PC-9 (cell line): Measurements from ENCODE around the gene PIBF1. TPM values are rescaled to one million over a fixed set of nuclear protein-coding genes. Genes with fewer than 3 reads are reported as not detected.
"Not testable (repeated sequence)": the region's sequence is repeated elsewhere in the genome, so short reads cannot be mapped to it uniquely, and the experiment has no call there.

Source experiments
- BruUV-seq: library from RNA; stranded (reverse); fragments of 400-500 nt; replicated peaks from 2 replicates; lab custom pipeline; 2021; lab: Mats Ljungman, UMichigan
- CTCF ChIA-PET: fragments of 300-600 bp; sonication (Branson Sonifier 250); formaldehyde crosslinking; loops from one replicate; lab custom pipeline; 2022; ENCODE audit warnings: antibody characterized with exemption; lab: Charles Lee
- POLR2A ChIA-PET: fragments of 300-600 bp; sonication (Branson Sonifier 250); formaldehyde crosslinking; loops from one replicate; lab custom pipeline; 2022; ENCODE audit warnings: antibody characterized with exemption; ENCODE audit not compliant: unreplicated experiment; lab: Charles Lee
- DNase-seq, 2 experiments: peaks; one replicate each; pipeline versions ENCODE4 v3.0.0 to v3.0.0-alpha.2; 2015 to 2022; ENCODE audit warnings: mixed read lengths in 1 of 2
- H2AFZ ChIP-seq: fragments of 200-600 bp; sonication (generic); 2 replicates; pipeline ENCODE4 v1.8.1; 2017; ENCODE audit warnings: antibody characterized with exemption
- H3F3A ChIP-seq: fragments of 200-600 bp; sonication (generic); 2 replicates; pipeline ENCODE4 v1.8.1; 2017; ENCODE audit warnings: antibody characterized with exemption, mild to moderate bottlenecking, low read depth; ENCODE audit not compliant: insufficient read depth
- H3K27ac ChIP-seq: fragments of 200-600 bp; sonication (generic); 2 replicates; pipeline ENCODE4 v1.6.1; 2016; ENCODE audit warnings: mixed run types
- H3K27me3 ChIP-seq: fragments of 200-600 bp; sonication (generic); 2 replicates; pipeline ENCODE4 v1.6.1; 2016; ENCODE audit warnings: low read depth, mixed run types; ENCODE audit not compliant: insufficient read depth
- H3K36me3 ChIP-seq: fragments of 200-600 bp; sonication (generic); 2 replicates; pipeline ENCODE4 v1.6.1; 2016; ENCODE audit warnings: low read depth, mixed run types
- H3K4me1 ChIP-seq: fragments of 200-600 bp; sonication (generic); replicated peaks from 2 replicates; pipeline ENCODE4 v1.6.1; 2016; ENCODE audit warnings: mixed run types; ENCODE audit not compliant: insufficient read depth
- H3K4me2 ChIP-seq: fragments of 200-600 bp; sonication (generic); 2 replicates; pipeline ENCODE4 v1.6.1; 2017; ENCODE audit warnings: mixed run types
- H3K4me3 ChIP-seq: fragments of 200-600 bp; sonication (generic); 2 replicates; pipeline ENCODE4 v1.6.1; 2016; ENCODE audit warnings: mixed run types
- H3K79me2 ChIP-seq: fragments of 200-600 bp; sonication (generic); 2 replicates; pipeline ENCODE4 v1.6.1; 2017; ENCODE audit warnings: low read depth, mixed run types
- H3K9me2 ChIP-seq: fragments of 200-600 bp; sonication (generic); 2 replicates; pipeline ENCODE4 v1.8.1; 2017; ENCODE audit warnings: mild to moderate bottlenecking; ENCODE audit not compliant: insufficient read depth
- H3K9me3 ChIP-seq: fragments of 200-600 bp; sonication (generic); 2 replicates; pipeline ENCODE4 v1.8.1; 2016; ENCODE audit warnings: low read depth; ENCODE audit not compliant: insufficient read depth
- H4K20me1 ChIP-seq: fragments of 200-600 bp; sonication (generic); 2 replicates; pipeline ENCODE4 v1.8.1; 2017; ENCODE audit not compliant: insufficient read depth
- CTCF ChIP-seq: fragments of 200-600 bp; sonication (generic); conservative IDR thresholded peaks from 2 replicates; pipeline ENCODE4 v1.6.1; 2017; ENCODE audit warnings: mixed run types, antibody characterized with exemption, mild to moderate bottlenecking, moderate library complexity
- EZH2 ChIP-seq: fragments of 200-600 bp; sonication (generic); IDR thresholded peaks from 2 replicates; pipeline ENCODE4 v1.8.0; 2017; ENCODE audit warnings: antibody characterized with exemption, low read depth
- intact Hi-C: fragments of 100-400 bp; cut with micrococcal nuclease; formaldehyde crosslinking; loops from one replicate; pipeline ENCODE4 v1.10.0; 2022; ENCODE audit not compliant: unreplicated experiment
- total RNA-seq: library from RNA; stranded (reverse); gene quantifications from 2 replicates; pipeline ENCODE4 v1.2.3, GENCODE V29; 2021

The PIBF1 gene
- total RNA-seq, 1 experiment from 2014 or later, result 20.3 TPM

GRCh38 chr13:72839831-72840426, 58.0 kb downstream of the PIBF1 start:
- no peaks in the 10 kb centered on the region for H3K9me2 ChIP-seq
- no peaks in the 10 kb centered on the region; the same call in 1 of the 2 replicates for H3F3A ChIP-seq
- no peaks in the 10 kb centered on the region for H4K20me1 ChIP-seq
- TF ChIP-seq EZH2 (no peak), CTCF (peak; percentile 81)
- H3K4me3 ChIP-seq, result no peak overlapping the region
- no peaks in the 10 kb centered on the region for H3K79me2 ChIP-seq
- DNase-seq, result peak; percentile 39 to 54
- H3K4me2 ChIP-seq, result no peak overlapping the region
- H3K4me1 ChIP-seq, result no peaks in the 10 kb centered on the region
- no peaks in the 10 kb centered on the region for H3K9me3 ChIP-seq
- no peak overlapping the region for H2AFZ ChIP-seq
- H3K36me3 ChIP-seq, result peaks cover 17% of the 10 kb centered on the region
- POLR2A ChIA-PET, result interaction anchor here (0.5 to 0.7 kb wide), 2 partner anchors 25 to 231 kb away, joined by 3 to 10 read pairs; no protein-coding TSS in a partner anchor
- intact Hi-C loops, result loop anchor here (1.0 to 10.0 kb wide), 5 partner anchors 218 to 868 kb away; no protein-coding TSS in a partner anchor
- BruUV-seq, result no TSS peak
- no peak overlapping the region for H3K27ac ChIP-seq
- H3K27me3 ChIP-seq, result no peaks in the 10 kb centered on the region
- CTCF ChIA-PET, result interaction anchor here (0.6 to 1.6 kb wide), 2 partner anchors 381 to 868 kb away, joined by 3 to 10 read pairs; no protein-coding TSS in a partner anchor

- no peak overlapping the region for H3K4me2 ChIP-seq
- no peaks in the 10 kb centered on the region; the same call in 1 of the 2 replicates for H3F3A ChIP-seq
- DNase-seq, result no peak
- TF ChIP-seq CTCF (no peak), EZH2 (no peak)
- no peak overlapping the region for H3K4me3 ChIP-seq
- intact Hi-C loops, result loop anchor here (5.0 to 10.0 kb wide), 3 partner anchors 352 to 582 kb away; no protein-coding TSS in a partner anchor
- no TSS peak for BruUV-seq
- POLR2A ChIA-PET, result no interaction called here
- H3K9me2 ChIP-seq, result no peaks in the 10 kb centered on the region
- H2AFZ ChIP-seq, result no peak overlapping the region
- CTCF ChIA-PET, result no interaction called here
- H3K4me1 ChIP-seq, result no peaks in the 10 kb centered on the region
- peaks cover 21% of the 10 kb centered on the region for H3K36me3 ChIP-seq
- H3K27me3 ChIP-seq, result no peaks in the 10 kb centered on the region
- no peak overlapping the region for H3K27ac ChIP-seq
- no peaks in the 10 kb centered on the region for H3K9me3 ChIP-seq
- no peaks in the 10 kb centered on the region for H3K79me2 ChIP-seq
- H4K20me1 ChIP-seq, result no peaks in the 10 kb centered on the region
These were observed 61.1 kb downstream of the PIBF1 start for GRCh38 chr13:72842991-72843390.

- POLR2A ChIA-PET, H3K4me3 ChIP-seq, H3K9me2 ChIP-seq, DNase-seq, H3K79me2 ChIP-seq, H3K9me3 ChIP-seq, H2AFZ ChIP-seq, H3F3A ChIP-seq, BruUV-seq, H3K27ac ChIP-seq, H3K4me1 ChIP-seq, H3K4me2 ChIP-seq, H4K20me1 ChIP-seq, H3K27me3 ChIP-seq, CTCF ChIA-PET: not testable (repeated sequence)
- intact Hi-C loops, result loop anchor here (10.0 kb wide), 2 partner anchors 350 to 580 kb away; no protein-coding TSS in a partner anchor
- peaks cover 22% of the 10 kb centered on the region for H3K36me3 ChIP-seq
These were observed 63.2 kb downstream of the PIBF1 start for GRCh38 chr13:72845148-72845547.
